K562 (cell line): ENCODE results near the gene PTH1R. TPM values are rescaled to one million over a fixed set of nuclear protein-coding genes. Genes with fewer than 3 reads are reported as not detected.

Experiments used
- NRF1 ChIP-seq, 2 experiments: fragments of 450-650 bp; IDR thresholded peaks in 1 of 2; conservative IDR thresholded peaks in 1 of 2; 2 replicates each; pipeline ENCODE4 v1.6.1; 2014; ENCODE audit warnings: mild to moderate bottlenecking in 2 of 2
- POLR2G ChIP-seq: fragments of 200-400 bp; formaldehyde crosslinking; IDR thresholded peaks from 2 replicates; pipeline ENCODE4 v1.6.1; 2017; ENCODE audit warnings: low read depth, mild to moderate bottlenecking, antibody characterized with exemption, low read length, moderate library complexity
- TCF7L2 ChIP-seq: fragments of 150-350 bp; IDR thresholded peaks from 2 replicates; pipeline ENCODE4 v1.6.1; 2016; ENCODE audit warnings: low read depth, mild to moderate bottlenecking, low read length, moderate library complexity
- ZBTB40 ChIP-seq, 2 experiments: fragments of 450-650 bp in 1 of 2; sonication (generic) in 1 of 2; formaldehyde crosslinking in 1 of 2; IDR thresholded peaks; 2 replicates each; pipeline versions ENCODE4 v1.7.1 to v1.9.0; 2016 to 2022; ENCODE audit warnings: inconsistent platforms in 1 of 2, mild to moderate bottlenecking in 1 of 2, missing genetic modification reagents in 1 of 2
- polyA plus RNA-seq, 8 experiments: library from polyadenylated mRNA; depleted of rRNA in 4 of 8; stranded (reverse) in 5 of 8; unstranded in 3 of 8; fragments of >200 nt; fragmentation: Nextera tagmentation in 2 of 8; fragmentation: Illumina TruSeq in 1 of 8; extraction: Ambion mirVana in 2 of 8; extraction: Trizol in 1 of 8; gene quantifications; 2 replicates each; pipeline versions ENCODE4 v1.2.1 to v1.2.3, GENCODE V29; 2011 to 2014; ENCODE audit warnings: inconsistent platforms in 1 of 8, missing spikeins in 1 of 8
- total RNA-seq, 7 experiments: library from RNA; depleted of rRNA in 6 of 7; stranded (reverse); fragments of >200 nt in 6 of 7; fragmentation: Illumina TruSeq in 2 of 7; extraction: Trizol in 2 of 7; gene quantifications; 2 replicates each; pipeline versions ENCODE4 v1.2.1 to v1.2.3, GENCODE V29; 2011 to 2021; ENCODE audit warnings: low replicate concordance in 1 of 7
- TF ChIP-seq, protein P1 (sequence below): sonication (generic); formaldehyde crosslinking; IDR thresholded peaks from 2 replicates; pipeline ENCODE4 v1.8.0; 2022; ENCODE audit warnings: missing genetic modification reagents, mild to moderate bottlenecking, moderate library complexity, borderline replicate concordance
- TF ChIP-seq, protein P2 (sequence below): sonication (generic); formaldehyde crosslinking; IDR thresholded peaks from 2 replicates; pipeline ENCODE4 v1.9.0; 2022; ENCODE audit warnings: mild to moderate bottlenecking, missing genetic modification reagents

Gene PTH1R
- total and polyA plus RNA-seq, 9 of the 15 experiments (the other 6 are each of a cell fraction or from before 2014, with no cell fraction given) = not detected

DNA sequence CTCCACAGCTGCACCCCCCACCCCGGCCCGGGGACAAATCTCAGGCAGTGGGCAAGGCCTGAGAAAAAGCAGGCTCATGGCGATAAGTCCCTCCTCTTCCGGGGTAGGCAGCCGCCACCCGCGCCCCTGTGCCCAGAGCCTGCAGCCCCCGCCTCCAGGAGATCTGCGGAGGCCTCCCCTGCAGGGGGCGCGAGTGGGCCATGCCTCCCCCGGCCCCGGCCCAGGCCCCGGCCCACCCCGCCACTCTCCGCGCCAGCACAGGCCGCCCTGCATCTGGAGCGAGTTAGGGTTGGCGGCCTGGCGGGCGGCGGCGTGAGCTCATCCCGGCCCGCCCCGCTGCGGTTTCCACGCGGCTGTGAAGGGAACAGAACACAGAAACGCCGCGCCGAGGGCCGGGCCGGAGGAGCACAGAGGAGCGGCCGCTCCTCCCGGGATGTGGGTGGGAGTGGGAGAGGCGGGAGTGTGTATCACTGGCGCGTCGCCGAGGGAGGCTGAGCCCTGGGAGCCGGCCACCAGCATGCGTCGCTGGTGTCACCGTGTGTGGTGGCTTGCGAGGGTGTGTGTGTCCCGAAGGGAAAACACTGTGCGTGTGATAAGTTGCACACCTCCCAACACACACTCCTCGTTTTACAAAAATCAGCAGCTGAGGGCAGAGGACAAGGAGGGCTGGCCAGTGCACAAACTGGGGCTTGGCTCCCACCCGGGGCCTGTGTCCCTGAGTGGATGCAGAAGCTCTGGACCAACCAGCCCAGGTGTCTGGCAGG lies 31.5 kb upstream of the PTH1R start (continued):
- TF ChIP-seq NRF1 (conservative IDR thresholded peaks at IDR 0.05 in 1 of 2, IDR thresholded peaks at IDR 0.05 in 1 of 2) = peak in 1 of 2 experiments; percentile 16; a peak in 1 of 4 replicates
- TF ChIP-seq POLR2G = peak; percentile 62
- TF ChIP-seq, protein P1, sequence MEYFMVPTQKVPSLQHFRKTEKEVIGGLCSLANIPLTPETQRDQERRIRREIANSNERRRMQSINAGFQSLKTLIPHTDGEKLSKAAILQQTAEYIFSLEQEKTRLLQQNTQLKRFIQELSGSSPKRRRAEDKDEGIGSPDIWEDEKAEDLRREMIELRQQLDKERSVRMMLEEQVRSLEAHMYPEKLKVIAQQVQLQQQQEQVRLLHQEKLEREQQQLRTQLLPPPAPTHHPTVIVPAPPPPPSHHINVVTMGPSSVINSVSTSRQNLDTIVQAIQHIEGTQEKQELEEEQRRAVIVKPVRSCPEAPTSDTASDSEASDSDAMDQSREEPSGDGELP (CRISPR knock-in tag) = 0 out of 2 replicates have a peak, but pooled peaks have one; percentile 23
- TF ChIP-seq, protein P2, sequence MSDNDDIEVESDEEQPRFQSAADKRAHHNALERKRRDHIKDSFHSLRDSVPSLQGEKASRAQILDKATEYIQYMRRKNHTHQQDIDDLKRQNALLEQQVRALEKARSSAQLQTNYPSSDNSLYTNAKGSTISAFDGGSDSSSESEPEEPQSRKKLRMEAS = peak; percentile 62; the same call in 1 of the 2 replicates
- TF ChIP-seq TCF7L2 = no peak
- TF ChIP-seq ZBTB40 (IDR thresholded peaks at IDR 0.05) = 0 out of 2 replicates have a peak, but pooled peaks have one; percentile 12
- no peak for TF ChIP-seq ZBTB40 (CRISPR knock-in tag; IDR thresholded peaks at IDR 0.05)
